SW 1271 (cell line): ENCODE results near the gene KRTAP4-7.
"Not testable (repeated sequence)": the region's sequence is repeated elsewhere in the genome, so short reads cannot be mapped to it uniquely, and the experiment has no call there.

Experiments used
- DNase-seq, 2 experiments: peaks; one replicate each; lab custom pipeline; 2025; lab: John Stamatoyannopoulos, UW

The KRTAP4-7 gene

DNA sequence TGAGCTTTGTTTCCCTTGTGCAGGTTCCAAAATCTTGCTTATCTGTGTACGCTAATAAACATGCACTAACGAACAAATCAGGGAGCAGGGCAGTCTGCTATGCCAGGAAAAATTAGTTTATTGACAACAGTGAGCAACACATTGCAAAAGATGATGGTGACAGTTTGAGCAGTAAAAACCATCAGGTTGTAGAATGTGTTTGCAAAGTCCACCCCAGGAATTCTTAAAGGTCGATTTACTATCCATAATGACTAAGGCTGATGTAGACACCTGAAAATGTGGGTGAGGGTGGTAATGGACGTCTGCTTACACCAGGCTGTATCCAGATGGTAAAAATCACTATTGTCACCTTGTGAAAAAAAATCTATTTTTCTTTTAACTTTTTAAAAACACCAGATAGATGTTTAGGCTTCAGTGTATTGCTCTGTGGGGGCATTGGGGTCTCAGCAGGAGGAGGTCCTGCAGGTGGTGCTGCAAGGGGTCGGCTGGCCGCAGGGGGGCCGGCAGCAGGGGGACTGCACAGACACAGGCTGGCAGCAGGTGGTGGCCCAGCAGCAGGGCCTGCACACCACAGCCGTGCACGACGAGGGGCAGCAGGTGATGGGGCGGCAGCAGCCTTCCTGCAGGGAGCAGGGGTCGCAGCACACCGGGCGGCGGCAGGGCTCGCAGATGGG, 18.8 kb upstream of the KRTAP4-7 start:
- not testable (repeated sequence) for DNase-seq

DNA sequence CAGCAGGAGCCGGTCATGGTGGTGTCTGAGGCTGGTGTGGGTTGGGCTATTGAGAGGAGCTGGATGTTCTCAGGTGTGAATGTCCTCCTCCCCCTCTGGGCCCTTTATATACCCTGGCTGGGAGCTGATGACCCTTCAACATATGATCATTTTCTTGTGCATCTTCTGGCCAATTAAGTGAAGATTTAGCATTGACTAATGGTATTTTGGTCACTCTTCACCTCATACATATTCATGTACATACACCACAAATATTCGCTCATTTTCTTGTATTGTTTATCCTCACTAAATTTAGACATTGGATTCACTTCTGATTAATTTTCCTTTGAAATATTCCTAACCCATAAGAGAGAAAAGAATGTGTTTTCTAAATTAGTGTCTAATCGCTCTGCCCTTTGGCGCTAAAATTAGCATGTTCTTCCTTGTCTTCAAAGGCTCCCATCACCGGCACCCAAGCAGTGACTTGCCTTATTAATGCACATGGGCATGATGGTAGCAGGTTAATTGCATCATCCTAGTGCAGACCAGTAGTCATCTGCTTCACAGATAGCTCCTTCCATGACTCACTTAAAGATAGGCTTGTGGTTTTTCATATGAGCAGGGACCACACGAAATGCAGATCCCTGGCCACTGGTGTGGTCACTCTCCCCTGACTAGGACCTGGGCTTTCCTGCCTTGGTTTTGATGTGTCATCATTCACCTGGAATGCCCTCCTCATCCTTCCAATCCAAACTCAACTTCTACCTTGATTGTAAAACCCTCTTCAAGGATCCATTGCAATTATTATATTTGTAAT, 17.9 kb upstream of the KRTAP4-7 start, which contains the start of gene KRTAP2-4:
Gene KRTAP2-4 (minus strand): TSS at position 51 of the 796 bp plus-strand sequence. CDS start 34 bp downstream, at position 17.
- DNase-seq = peak in 1 of 2 experiments; percentile 32

DNA sequence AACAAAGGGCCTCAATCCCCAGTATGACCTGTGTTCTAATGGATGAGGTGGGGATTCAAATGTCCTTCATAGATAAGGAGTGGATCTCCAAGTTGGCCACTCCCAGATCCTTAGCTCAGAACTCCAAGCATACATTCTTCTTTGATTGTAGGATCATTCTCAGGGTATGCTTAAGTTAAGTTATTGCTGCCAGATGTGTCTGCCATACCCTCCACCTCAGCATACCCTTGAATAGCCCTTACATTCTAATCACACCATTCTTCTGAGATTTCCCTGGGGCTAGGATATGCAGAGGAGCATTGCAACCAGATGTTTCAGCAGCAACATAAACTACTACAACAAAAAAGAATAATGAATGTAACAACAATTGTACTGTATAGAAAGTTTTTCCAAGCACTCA, 16.7 kb upstream of the KRTAP4-7 start:
- DNase-seq = no peak

DNA sequence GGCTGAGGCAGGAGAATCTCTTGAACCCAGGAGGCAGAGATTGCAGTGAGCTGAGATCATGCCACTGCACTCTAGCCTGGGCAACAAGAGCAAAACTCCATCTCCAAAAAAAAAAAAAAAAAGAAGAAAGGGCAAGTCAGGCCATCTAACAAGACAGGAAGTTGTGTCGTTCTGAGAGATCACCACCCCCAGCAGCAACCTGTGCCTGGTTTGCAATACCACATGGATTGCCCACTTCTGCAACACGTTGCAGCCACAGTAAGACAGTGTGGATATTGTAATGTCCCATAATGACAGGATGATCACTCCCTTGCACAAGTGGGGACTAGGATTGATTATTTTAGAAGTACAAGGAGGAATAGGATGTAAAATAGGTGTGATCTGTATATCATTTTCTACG, 14.9 kb upstream of the KRTAP4-7 start:
- no peak for DNase-seq

DNA sequence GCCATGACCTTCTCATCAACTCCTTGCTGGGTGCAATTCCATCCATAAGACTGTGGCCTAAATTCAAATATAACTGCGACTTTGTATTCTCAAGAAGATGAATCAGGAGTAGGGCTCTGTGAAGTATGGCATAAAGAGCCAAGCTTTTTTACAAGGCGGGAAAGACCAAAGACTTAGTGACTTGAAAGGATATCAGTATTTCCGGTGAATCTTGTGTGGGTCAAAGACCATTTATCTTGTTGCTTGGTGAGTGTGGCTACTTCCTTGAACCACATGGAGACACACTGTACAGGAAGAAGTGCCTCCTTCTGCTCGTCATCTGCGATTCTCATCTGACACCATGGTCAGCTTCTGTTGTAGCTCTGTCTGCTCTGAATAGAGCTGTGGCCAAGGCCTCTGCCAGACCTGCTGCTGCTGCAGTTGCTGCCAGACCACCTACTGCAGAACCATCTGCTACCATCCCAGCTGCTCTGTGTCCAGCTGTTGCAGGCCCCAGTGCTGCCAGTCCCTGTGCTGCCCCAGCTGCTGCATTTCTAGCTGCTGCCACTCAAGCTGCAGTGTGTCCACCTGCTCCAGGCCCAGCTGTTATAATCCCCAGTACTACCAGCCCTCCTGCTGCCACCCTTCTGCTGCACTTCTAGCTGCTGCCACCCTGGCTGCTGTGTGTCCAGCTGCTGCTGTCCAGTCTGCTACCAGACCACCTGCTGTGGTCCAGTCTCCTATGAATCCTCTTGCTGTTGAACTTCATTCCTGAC, 12.2 kb upstream of the KRTAP4-7 start:
- no peak for DNase-seq

DNA sequence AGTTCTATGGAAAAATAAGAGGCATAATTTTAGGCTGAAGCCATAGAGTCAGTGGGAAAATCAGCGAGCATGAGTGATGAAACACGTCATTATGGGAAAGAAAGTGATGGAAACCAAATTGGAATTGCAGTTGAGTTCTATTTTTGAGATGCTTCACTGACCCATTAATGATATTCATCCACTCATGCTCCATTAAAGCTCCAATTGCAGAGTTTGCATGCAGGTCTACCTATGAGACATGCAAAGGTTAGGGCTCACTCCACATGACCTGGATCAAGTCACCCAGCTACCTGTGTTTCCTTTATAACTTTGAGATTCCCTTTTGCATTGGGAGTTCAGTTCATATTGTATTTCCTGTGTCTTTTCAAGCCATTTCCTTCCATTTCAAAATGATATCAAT, 10.3 kb upstream of the KRTAP4-7 start:
- no peak for DNase-seq

DNA sequence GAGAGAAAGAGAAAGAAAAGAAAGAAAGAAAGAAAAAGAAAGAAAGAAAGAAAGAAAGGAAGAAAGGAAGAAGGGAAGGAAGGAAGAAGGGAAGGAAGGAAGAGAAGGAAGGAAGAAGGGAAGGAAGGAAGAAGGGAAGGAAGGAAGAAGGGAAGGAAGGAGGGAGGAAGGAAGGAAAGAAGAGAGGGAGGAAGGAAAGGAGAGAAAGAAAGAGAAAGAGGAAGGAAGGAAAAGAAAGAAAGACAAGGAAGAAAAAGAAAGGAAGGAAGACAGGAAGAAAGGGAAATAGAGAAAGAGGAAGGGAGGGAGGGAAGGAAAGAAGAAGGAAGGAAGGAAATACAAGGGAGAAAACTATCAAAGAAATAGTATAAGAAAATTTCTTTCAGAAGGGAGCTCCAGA, 7.2 kb upstream of the KRTAP4-7 start:
- no peak for DNase-seq

DNA sequence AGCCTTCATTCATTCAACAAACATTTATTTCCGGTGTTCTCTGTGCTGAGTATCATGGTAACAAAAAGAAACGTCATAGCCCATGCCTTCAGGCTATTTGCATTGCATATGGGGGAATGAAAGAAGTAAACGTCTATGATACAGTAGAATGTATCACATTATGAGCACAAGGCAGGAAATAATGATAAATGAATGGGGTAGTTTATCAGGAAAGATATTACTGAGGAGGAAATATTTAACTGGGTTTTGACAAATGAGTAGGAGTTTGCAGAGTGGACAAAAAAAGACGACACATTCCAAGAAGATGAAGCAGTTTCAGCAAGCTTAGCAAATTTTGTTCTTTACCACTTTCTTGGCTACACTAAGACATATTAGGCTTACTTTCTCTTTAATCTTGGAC, 1.3 kb upstream of the KRTAP4-7 start:
- no peak for DNase-seq

DNA sequence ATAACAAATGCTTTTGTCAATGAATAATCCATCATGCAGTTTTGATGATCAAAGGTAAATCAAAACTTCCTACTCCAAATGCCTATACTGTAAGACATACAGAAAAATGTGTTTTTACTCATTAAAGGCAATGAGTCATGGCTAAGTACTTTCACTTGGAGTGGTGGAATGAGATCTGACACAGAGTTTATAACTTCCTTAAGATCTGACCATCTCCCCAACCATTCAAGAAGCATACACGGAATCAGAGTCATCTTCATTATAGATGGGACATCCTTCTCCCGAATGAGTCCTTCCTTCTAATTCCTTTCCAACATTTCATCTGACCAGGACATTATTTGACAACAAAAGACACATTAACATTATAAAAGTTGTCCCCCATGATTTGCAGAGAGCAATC, 523 bp upstream of the KRTAP4-7 start:
- peak; percentile 25 to 59 for DNase-seq

DNA sequence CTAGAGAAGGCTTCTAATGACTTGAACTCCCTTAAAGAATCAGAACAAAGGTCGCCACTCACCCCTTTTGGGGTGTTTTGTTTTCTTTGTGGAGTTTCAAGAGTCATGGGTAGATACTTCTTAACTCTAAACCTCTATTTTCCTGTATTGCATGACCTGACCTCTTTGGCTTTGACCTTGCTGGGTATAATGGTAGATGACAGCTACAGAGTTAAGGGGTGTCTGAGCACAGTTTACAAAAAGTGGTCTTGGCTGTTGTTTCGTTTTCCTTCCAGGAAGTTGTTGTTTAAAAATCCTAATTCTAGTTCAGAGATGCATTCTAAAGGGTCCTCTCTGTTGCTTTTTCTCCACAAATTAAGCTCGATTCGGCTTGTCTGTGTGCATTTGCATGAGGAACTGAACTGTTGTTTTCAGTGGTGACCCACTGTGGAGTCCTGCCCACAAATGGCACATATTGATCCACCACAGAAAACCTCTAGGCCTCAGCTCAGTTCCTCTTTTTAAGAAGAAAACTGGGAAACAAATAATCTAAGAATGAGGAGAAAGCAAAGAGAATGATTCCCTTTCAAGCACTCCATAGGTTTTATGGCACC, 4.9 kb downstream of the KRTAP4-7 start:
- DNase-seq = not testable (repeated sequence)

DNA sequence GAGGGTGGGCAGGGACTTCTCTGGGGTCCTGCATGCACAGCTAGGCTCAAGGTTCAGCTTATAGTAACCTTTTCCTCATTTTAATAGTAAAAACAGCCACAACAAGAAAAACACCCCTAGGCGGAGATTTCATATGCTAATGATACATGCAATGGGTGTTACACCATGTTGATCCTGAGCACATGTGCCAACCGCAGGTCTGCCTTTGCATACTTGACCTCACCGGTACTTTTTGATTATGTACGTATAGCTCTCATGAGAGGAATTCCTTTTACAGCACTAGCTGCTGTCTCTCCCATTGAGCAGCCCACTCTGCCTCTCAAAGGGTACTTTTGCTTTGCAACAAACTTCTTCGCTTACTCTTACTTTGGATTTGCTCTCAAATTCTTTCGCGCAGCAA, 12.1 kb downstream of the KRTAP4-7 start:
- no peak for DNase-seq

DNA sequence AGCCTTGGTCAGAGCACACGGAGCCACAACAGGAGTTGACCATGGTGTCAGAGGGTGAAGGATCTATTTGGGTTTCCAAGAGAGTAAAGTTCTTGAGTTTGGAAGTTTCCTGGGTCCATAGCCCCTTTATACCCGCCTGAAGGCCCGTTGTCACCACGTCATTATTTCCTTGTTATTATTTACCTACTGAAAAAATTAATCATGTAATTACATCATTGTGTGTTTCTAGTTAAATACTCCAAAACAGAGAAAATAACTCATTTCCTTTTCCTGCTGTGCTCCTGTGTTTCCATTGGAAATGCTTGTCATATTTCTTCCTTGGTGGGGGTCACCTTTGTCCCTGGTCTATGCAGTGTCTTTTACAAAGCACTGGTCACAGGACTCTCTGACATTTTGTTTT, 14.1 kb downstream of the KRTAP4-7 start, which contains the start of gene KRTAP4-8:
Gene KRTAP4-8 (minus strand): TSS at position 101 of the 400 bp plus-strand sequence. CDS start 58 bp downstream, at position 43.
- no peak for DNase-seq

DNA sequence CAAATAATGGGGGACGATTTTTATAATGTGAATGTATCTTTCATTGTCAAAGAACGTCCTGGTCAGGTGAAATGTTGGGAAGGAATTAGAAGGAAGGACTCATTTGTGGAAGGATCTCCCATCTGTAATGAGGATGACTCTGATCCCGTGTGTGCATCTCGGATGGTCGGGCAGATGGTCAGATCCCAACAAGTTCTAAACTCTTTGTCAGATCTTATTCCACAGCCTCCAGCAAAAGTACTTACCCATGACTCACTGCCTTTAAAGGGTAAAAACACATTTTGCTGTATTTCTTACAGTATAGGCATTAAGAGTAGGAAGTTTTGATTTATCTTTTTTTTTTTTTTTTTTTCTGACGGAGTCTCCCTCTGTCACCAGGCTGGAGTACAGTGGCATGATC, 14.5 kb downstream of the KRTAP4-7 start:
- no peak for DNase-seq

DNA sequence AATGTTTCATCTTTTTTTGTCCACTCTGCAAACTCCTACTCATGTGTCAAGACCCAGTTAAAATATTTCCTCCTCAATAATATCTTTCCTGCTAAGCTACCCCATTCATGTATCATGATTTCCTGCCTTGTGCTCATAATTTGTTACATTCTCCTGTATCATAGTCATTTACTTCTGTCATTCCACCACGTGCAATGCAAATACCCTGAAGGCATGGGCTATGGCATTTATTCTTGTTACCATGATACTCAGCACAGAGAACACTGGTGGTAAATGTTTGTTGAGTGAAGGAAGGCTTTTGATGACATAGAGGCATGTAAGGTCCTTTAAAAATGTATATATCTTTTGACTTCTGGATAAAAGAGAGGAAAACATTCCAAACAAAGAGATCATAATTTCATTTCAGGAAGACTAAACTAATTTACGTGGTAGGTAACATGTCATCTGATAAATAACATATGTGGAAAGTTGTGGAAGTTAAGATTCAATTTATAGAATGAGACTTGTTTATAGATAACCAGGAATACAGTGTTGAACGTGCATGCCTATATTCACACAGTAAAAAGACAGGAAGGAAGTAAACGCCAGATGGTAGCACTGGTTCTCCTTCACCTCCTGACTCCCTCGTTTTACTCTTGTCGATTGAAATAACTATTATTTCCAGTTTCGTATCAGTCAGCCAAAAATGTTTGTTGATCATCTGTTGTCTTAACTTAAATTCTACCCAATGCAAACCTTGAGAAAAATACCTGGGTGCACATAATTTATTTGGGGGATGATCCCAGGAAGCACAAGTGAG, 15.9 kb downstream of the KRTAP4-7 start:
- DNase-seq = peak; percentile 55 to 59

DNA sequence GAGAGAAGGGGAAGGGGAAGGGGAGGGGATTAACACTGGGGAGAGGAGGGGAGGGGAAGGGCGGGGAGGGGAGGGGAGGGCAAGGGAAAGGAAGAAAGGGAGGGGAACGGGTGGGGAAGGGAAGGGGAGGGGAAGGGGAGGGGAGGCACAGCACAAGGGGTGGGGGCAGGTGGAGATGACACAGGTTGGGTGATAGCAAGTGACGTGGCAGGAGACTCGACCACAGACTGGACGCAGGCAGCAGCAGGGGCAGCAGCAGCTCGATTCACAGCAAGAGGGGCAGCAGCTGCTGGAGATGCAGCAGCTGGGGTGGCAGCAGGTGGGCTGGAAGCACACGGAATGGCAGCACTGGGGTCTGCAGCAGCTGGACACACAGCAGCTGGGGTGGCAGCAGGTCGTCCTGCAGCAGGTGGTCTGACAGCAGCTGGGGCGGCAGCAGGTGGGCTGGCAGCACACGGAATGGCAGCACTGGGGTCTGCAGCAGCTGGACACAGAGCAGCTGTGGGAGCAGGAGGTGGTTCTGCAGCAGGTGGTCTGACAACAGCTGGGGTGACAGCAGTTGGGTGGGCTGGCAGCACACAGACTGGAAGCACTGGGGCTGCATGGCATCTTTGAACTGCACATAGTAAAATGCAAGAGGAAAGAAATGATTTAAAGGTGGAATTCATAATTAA, 17.8 kb downstream of the KRTAP4-7 start, which contains the start of gene KRTAP4-16:
Gene KRTAP4-16 (minus strand): TSS at position 624 of the 674 bp plus-strand sequence. CDS start 0 bp downstream, at position 624.
- DNase-seq = no peak

DNA sequence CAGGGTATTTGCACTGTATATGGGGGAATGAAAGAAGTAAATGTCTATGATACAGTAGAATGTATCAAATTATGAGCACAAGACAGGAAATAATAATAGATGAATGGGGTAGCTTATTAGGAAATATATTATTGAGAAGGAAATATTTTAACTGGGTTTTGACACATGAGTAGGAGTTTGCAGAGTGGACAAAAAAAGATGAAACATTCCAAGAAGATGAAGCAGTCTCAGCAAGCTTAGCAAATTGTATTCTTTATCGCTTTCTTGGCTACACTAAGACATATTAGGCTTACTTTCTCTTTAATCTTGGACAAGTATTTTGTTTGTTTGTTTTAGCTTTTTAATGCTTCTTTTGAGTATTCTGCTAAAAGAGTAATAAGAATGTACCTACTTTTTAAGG, 19.9 kb downstream of the KRTAP4-7 start:
- DNase-seq = no peak

DNA sequence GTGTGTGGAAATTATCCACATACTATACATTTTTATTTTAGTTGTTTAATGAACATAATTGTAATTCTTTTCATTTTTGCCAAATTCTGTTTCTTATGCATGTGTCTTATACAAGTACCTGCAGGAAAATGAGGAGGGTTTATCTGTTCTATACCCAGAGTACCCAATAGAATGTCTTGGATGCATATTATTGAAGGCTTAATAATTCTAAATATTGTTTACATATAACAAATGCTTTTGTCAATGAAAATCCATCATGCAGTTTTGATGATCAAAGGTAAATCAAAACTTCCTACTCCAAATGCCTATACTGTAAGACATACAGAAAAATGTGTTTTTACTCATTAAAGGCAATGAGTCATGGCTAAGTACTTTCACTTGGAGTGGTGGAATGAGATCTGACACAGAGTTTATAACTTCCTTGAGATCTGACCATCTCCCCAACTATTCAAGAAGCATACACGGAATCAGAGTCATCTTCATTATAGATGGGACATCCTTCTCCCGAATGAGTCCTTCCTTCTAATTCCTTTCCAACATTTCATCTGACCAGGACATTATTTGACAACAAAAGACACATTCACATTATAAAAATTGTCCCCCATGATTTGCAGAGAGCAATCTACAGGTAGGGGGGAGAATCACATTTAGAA, 20.6 kb downstream of the KRTAP4-7 start:
- DNase-seq = peak; percentile 28 to 67

DNA sequence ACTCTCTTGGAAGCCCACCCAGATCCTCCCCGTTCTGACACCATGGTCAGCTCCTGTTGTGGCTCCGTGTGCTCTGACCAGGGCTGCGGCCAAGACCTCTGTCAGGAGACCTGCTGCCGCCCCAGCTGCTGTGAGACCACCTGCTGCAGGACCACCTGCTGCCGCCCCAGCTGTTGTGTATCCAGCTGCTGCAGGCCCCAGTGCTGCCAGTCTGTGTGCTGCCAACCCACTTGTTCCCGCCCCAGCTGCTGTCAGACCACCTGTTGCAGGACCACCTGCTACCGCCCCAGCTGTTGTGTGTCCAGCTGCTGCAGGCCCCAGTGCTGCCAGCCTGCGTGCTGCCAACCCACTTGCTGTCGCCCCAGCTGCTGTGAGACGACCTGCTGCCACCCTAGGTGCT, 21.4 kb downstream of the KRTAP4-7 start, which contains the start of gene KRTAP4-9:
Gene KRTAP4-9 (plus strand): TSS at position 43 of the 400 bp plus-strand sequence. CDS start 0 bp downstream, at position 43.
- not testable (repeated sequence) for DNase-seq

DNA sequence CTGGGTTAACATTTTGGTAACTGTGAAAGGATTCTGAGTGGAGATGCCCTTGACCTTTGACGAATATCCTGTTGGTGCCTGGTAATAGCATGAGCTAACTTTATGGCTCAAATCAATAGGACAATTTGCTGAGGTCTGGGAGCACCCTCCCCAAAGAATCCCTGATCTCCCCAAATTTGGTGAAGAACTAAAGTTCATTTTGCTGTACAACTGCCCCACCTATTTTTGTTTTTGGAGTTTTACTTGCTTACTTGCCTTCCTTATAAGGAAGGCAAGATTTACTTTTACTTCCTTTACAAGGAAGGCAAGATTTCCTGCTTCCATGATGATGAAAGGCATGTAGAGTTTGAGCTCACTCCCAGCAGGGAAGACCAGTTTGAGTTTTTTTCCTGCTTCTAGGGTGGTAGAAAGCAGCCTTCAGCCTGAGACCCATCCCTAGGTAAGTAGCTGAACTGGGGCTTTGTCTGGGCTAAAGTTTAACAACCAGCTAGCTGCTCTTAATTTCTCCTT, 24.0 kb downstream of the KRTAP4-7 start:
- DNase-seq = no peak
